ENCODE measurements around the gene HELT. TPM values are rescaled to one million over a fixed set of nuclear protein-coding genes. Genes with fewer than 3 reads are reported as not detected.
A peak's percentile ranks its signal among the peaks of the same experiment; 100 is the strongest.
"Not testable (repeated sequence)": the region's sequence is repeated elsewhere in the genome, so short reads cannot be mapped to it uniquely, and the experiment has no call there.

The HELT gene
- total RNA-seq, 5 donors from 2014 or later (not counting 1 experiment from before 2014, with no cell fraction given) = not detected

GRCh38 chr4:184994623-184995010 lies 23.7 kb upstream of the HELT start:
- Mint-ChIP-seq H3K36me3 (no peaks in the 10 kb centered on the region), H3K4me3 (no peak overlapping the region), H3K4me1 (no peaks in the 10 kb centered on the region), H3K9me3 (no peaks in the 10 kb centered on the region), H3K27ac (no peak overlapping the region), H3K27me3 (peaks cover 0 to 1% of the 10 kb centered on the region in 2 donors)
- DNase-seq = no peak
- H3K4me1 ChIP-seq (ENCODE audit: control insufficient read depth in 1 of 2, extremely low read depth in 1 of 2, insufficient read depth in 2 of 2, low read length in 2 of 2) = no peaks in the 10 kb centered on the region
- no peaks in the 10 kb centered on the region for H3K9me3 ChIP-seq
- ChIA-PET POLR2A (no interaction called here), CTCF (no interaction called here)
- H3K27me3 ChIP-seq (replicated peaks in 1 of 2; ENCODE audit: control insufficient read depth in 2 of 2, extremely low read depth in 1 of 2, insufficient read depth in 2 of 2, low read length in 1 of 2) = peaks cover 3 to 6% of the 10 kb centered on the region in 2 experiments
- no peak overlapping the region for H3K27ac ChIP-seq (ENCODE audit: low read length)
- H3K4me3 ChIP-seq (ENCODE audit: control insufficient read depth in 1 of 2, extremely low read depth in 1 of 2, low read length in 1 of 2) = no peak overlapping the region
- ATAC-seq (replicated peaks in 1 of 4) = no peak
- H3K36me3 ChIP-seq (ENCODE audit: control insufficient read depth in 2 of 2, extremely low read depth in 1 of 2, insufficient read depth in 1 of 2, low read length in 1 of 2) = no peaks in the 10 kb centered on the region
- 86% methylated on average over 11 of the region's 14 CpGs for WGBS (ENCODE audit: insufficient coverage)

- H3K36me3 ChIP-seq (ENCODE audit: control insufficient read depth in 2 of 2, extremely low read depth in 1 of 2, insufficient read depth in 1 of 2, low read length in 1 of 2); H3K4me1 ChIP-seq (ENCODE audit: control insufficient read depth in 1 of 2, extremely low read depth in 1 of 2, insufficient read depth in 2 of 2, low read length in 2 of 2); H3K9me3 Mint-ChIP-seq; H3K9me3 ChIP-seq; POLR2A ChIA-PET; H3K4me3 Mint-ChIP-seq; H3K27ac Mint-ChIP-seq; H3K4me1 Mint-ChIP-seq; H3K4me3 ChIP-seq (ENCODE audit: control insufficient read depth in 1 of 2, extremely low read depth in 1 of 2, low read length in 1 of 2); H3K27me3 Mint-ChIP-seq; H3K36me3 Mint-ChIP-seq; ATAC-seq (replicated peaks in 1 of 4); H3K27ac ChIP-seq (ENCODE audit: low read length); DNase-seq: not testable (repeated sequence)
- CTCF ChIA-PET = interaction anchor here in 1 of 2 donors (0.6 kb wide), 1 partner anchor 12 kb away, joined by 4 read pairs; no protein-coding TSS in a partner anchor
- H3K27me3 ChIP-seq (replicated peaks in 1 of 2; ENCODE audit: control insufficient read depth in 2 of 2, extremely low read depth in 1 of 2, insufficient read depth in 2 of 2, low read length in 1 of 2) = peaks cover 3 to 21% of the 10 kb centered on the region in 2 experiments
Observed at GRCh38 chr4:184997656-184998055, 20.6 kb upstream of the HELT start.

- Histone ChIP-seq H3K36me3 (ENCODE audit: control insufficient read depth in 2 of 2, extremely low read depth in 1 of 2, insufficient read depth in 1 of 2, low read length in 1 of 2) (no peaks in the 10 kb centered on the region), H3K4me3 (ENCODE audit: control insufficient read depth in 1 of 2, extremely low read depth in 1 of 2, low read length in 1 of 2) (no peak overlapping the region), H3K4me1 (ENCODE audit: control insufficient read depth in 1 of 2, extremely low read depth in 1 of 2, insufficient read depth in 2 of 2, low read length in 2 of 2) (peaks cover 0 to 8% of the 10 kb centered on the region in 2 experiments), H3K9me3 (no peaks in the 10 kb centered on the region), H3K27me3 (replicated peaks in 1 of 2; ENCODE audit: control insufficient read depth in 2 of 2, extremely low read depth in 1 of 2, insufficient read depth in 2 of 2, low read length in 1 of 2) (peaks cover 0 to 41% of the 10 kb centered on the region in 2 experiments), H3K27ac (ENCODE audit: low read length) (no peak overlapping the region)
- Mint-ChIP-seq H3K27ac (no peak overlapping the region), H3K27me3 (peaks cover 22 to 35% of the 10 kb centered on the region in 2 donors), H3K36me3 (no peaks in the 10 kb centered on the region), H3K9me3 (no peaks in the 10 kb centered on the region), H3K4me1 (peaks cover 7 to 12% (median 9%) of the 10 kb centered on the region in 3 donors), H3K4me3 (no peak overlapping the region)
- ATAC-seq (replicated peaks in 1 of 4) (no peak), DNase-seq (no peak)
- CTCF ChIA-PET = interaction anchor here (0.5 to 0.6 kb wide), 2 partner anchors 312 to 869 kb away, joined by 3 read pairs; no protein-coding TSS in a partner anchor
- 87% methylated on average over 8 of the region's 11 CpGs for WGBS (ENCODE audit: insufficient coverage)
- POLR2A ChIA-PET = no interaction called here
Observed at GRCh38 chr4:185002784-185003183, 15.5 kb upstream of the HELT start.

GRCh38 chr4:185003596-185004351 lies 14.5 kb upstream of the HELT start:
- Histone ChIP-seq H3K4me1 (ENCODE audit: control insufficient read depth in 1 of 2, extremely low read depth in 1 of 2, insufficient read depth in 2 of 2, low read length in 2 of 2) (peaks cover 0 to 8% of the 10 kb centered on the region in 2 experiments), H3K4me3 (ENCODE audit: control insufficient read depth in 1 of 2, extremely low read depth in 1 of 2, low read length in 1 of 2) (no peak overlapping the region), H3K9me3 (no peaks in the 10 kb centered on the region), H3K27me3 (replicated peaks in 1 of 2; ENCODE audit: control insufficient read depth in 2 of 2, extremely low read depth in 1 of 2, insufficient read depth in 2 of 2, low read length in 1 of 2) (peaks cover 0 to 48% of the 10 kb centered on the region in 2 experiments), H3K27ac (ENCODE audit: low read length) (no peak overlapping the region), H3K36me3 (ENCODE audit: control insufficient read depth in 2 of 2, extremely low read depth in 1 of 2, insufficient read depth in 1 of 2, low read length in 1 of 2) (no peaks in the 10 kb centered on the region)
- 85% methylated on average over 15 of the region's 19 CpGs for WGBS (ENCODE audit: insufficient coverage)
- ATAC-seq (replicated peaks in 1 of 4) (no peak), DNase-seq (no peak)
- H3K27me3 Mint-ChIP-seq = peaks cover 30 to 44% of the 10 kb centered on the region in 2 donors
- H3K36me3 Mint-ChIP-seq = no peaks in the 10 kb centered on the region
- H3K4me1 Mint-ChIP-seq = peaks cover 7 to 12% (median 9%) of the 10 kb centered on the region in 3 donors
- ChIA-PET CTCF (interaction anchor here (0.5 to 0.6 kb wide), 2 partner anchors 311 to 868 kb away, joined by 3 read pairs; no protein-coding TSS in a partner anchor), POLR2A (no interaction called here)
- no peak overlapping the region for H3K4me3 Mint-ChIP-seq
- no peaks in the 10 kb centered on the region for H3K9me3 Mint-ChIP-seq
- no peak overlapping the region for H3K27ac Mint-ChIP-seq

- peak; percentile 35 to 66 (median 51) for ATAC-seq (replicated peaks in 1 of 4)
- ChIA-PET CTCF (interaction anchor here (0.6 to 1.5 kb wide), 5 partner anchors 13 to 177 kb away, joined by 3 to 6 read pairs (median 3); no protein-coding TSS in a partner anchor), POLR2A (no interaction called here)
- H3K4me1 Mint-ChIP-seq = peaks cover 7 to 12% (median 9%) of the 10 kb centered on the region in 3 donors
- peaks cover 39 to 52% of the 10 kb centered on the region in 2 donors for H3K27me3 Mint-ChIP-seq
- Histone ChIP-seq H3K27ac (ENCODE audit: low read length) (no peak overlapping the region), H3K4me1 (ENCODE audit: control insufficient read depth in 1 of 2, extremely low read depth in 1 of 2, insufficient read depth in 2 of 2, low read length in 2 of 2) (peaks cover 0 to 8% of the 10 kb centered on the region in 2 experiments), H3K4me3 (ENCODE audit: control insufficient read depth in 1 of 2, extremely low read depth in 1 of 2, low read length in 1 of 2) (peak overlapping the region in 1 of 2 donors; percentile 50), H3K9me3 (no peaks in the 10 kb centered on the region), H3K27me3 (replicated peaks in 1 of 2; ENCODE audit: control insufficient read depth in 2 of 2, extremely low read depth in 1 of 2, insufficient read depth in 2 of 2, low read length in 1 of 2) (peaks cover 0 to 51% of the 10 kb centered on the region in 2 experiments), H3K36me3 (ENCODE audit: control insufficient read depth in 2 of 2, extremely low read depth in 1 of 2, insufficient read depth in 1 of 2, low read length in 1 of 2) (no peaks in the 10 kb centered on the region)
- no peak overlapping the region for H3K27ac Mint-ChIP-seq
- 53% methylated on average over 21 of the region's 22 CpGs for WGBS (ENCODE audit: insufficient coverage)
- H3K9me3 Mint-ChIP-seq = no peaks in the 10 kb centered on the region
- peak overlapping the region in 1 of 3 donors; percentile 49 for H3K4me3 Mint-ChIP-seq
- DNase-seq = peak in 2 of 35 experiments; percentile 9
- H3K36me3 Mint-ChIP-seq = no peaks in the 10 kb centered on the region
Observed at GRCh38 chr4:185004562-185005218, 13.6 kb upstream of the HELT start.

- Mint-ChIP-seq H3K4me3 (peak overlapping the region in 2 of 3 donors; percentile 31 to 49), H3K9me3 (no peaks in the 10 kb centered on the region), H3K4me1 (peaks cover 7 to 12% (median 9%) of the 10 kb centered on the region in 3 donors), H3K27me3 (peaks cover 46 to 58% of the 10 kb centered on the region in 2 donors), H3K36me3 (no peaks in the 10 kb centered on the region), H3K27ac (peak overlapping the region in 1 of 2 donors; percentile 44)
- Histone ChIP-seq H3K9me3 (no peaks in the 10 kb centered on the region), H3K4me1 (ENCODE audit: control insufficient read depth in 1 of 2, extremely low read depth in 1 of 2, insufficient read depth in 2 of 2, low read length in 2 of 2) (peaks cover 0 to 8% of the 10 kb centered on the region in 2 experiments), H3K27ac (ENCODE audit: low read length) (no peak overlapping the region), H3K27me3 (replicated peaks in 1 of 2; ENCODE audit: control insufficient read depth in 2 of 2, extremely low read depth in 1 of 2, insufficient read depth in 2 of 2, low read length in 1 of 2) (peaks cover 0 to 51% of the 10 kb centered on the region in 2 experiments), H3K4me3 (ENCODE audit: control insufficient read depth in 1 of 2, extremely low read depth in 1 of 2, low read length in 1 of 2) (peak overlapping the region in 1 of 2 donors; percentile 50), H3K36me3 (ENCODE audit: control insufficient read depth in 2 of 2, extremely low read depth in 1 of 2, insufficient read depth in 1 of 2, low read length in 1 of 2) (no peaks in the 10 kb centered on the region)
- WGBS (ENCODE audit: insufficient coverage) = 6% methylated on average over 16 of the region's 22 CpGs
- CTCF ChIA-PET = interaction anchor here in 1 of 2 donors (0.7 to 1.5 kb wide), 4 partner anchors 14 to 176 kb away, joined by 3 to 6 read pairs (median 3); no protein-coding TSS in a partner anchor
- POLR2A ChIA-PET = no interaction called here
- ATAC-seq (replicated peaks in 1 of 4) (peak; percentile 83 to 97 (median 94)), DNase-seq (peak; percentile 31 to 82 (median 67))
Observed at GRCh38 chr4:185005219-185005819, 13.0 kb upstream of the HELT start.

Data from T-cell (primary cell).